Progenitor cell of endocrine pancreas (in vitro differentiated cells): ENCODE measurements around the gene LINGO3. TPM values are rescaled to one million over a fixed set of nuclear protein-coding genes. Genes with fewer than 3 reads are reported as not detected.
A peak's percentile ranks its signal among the peaks of the same experiment; 100 is the strongest.

Experiments used
- DNase-seq: peaks from one replicate; pipeline ENCODE4 v3.0.0; 2021; ENCODE audit warnings: low spot score; ENCODE audit not compliant: unreplicated experiment
- H3K27ac Mint-ChIP-seq: 2 replicates; pipeline ENCODE4 v1.8.0; 2021; ENCODE audit warnings: mild to moderate bottlenecking, moderate library complexity, mixed read lengths
- H3K27me3 Mint-ChIP-seq: 2 replicates; pipeline ENCODE4 v1.8.0; 2021; ENCODE audit warnings: mixed read lengths
- H3K36me3 Mint-ChIP-seq: 2 replicates; pipeline ENCODE4 v1.8.0; 2022; ENCODE audit warnings: mixed read lengths; ENCODE audit not compliant: insufficient read depth
- H3K4me1 Mint-ChIP-seq: 2 replicates; pipeline ENCODE4 v1.8.0; 2021; ENCODE audit warnings: low read depth, mixed read lengths
- H3K4me3 Mint-ChIP-seq: 2 replicates; pipeline ENCODE4 v1.8.0; 2021; ENCODE audit warnings: low read depth, mild to moderate bottlenecking, moderate library complexity, mixed read lengths
- H3K9me3 Mint-ChIP-seq: 2 replicates; pipeline ENCODE4 v1.8.0; 2021; ENCODE audit warnings: low read depth, mixed read lengths
- total RNA-seq: library from RNA; stranded (reverse); gene quantifications from 2 replicates; pipeline ENCODE4 v1.2.1, GENCODE V29; 2021
- TF ChIP-seq, protein P1 (sequence below): fragments of 200-600 bp; sonication (generic); IDR thresholded peaks from one replicate; pipeline ENCODE4 v1.5.0; 2021; ENCODE audit warnings: antibody characterized with exemption, mild to moderate bottlenecking; ENCODE audit not compliant: unreplicated experiment

The LINGO3 gene
- total RNA-seq, 1 donor from 2014 or later: 0.17 TPM

DNA sequence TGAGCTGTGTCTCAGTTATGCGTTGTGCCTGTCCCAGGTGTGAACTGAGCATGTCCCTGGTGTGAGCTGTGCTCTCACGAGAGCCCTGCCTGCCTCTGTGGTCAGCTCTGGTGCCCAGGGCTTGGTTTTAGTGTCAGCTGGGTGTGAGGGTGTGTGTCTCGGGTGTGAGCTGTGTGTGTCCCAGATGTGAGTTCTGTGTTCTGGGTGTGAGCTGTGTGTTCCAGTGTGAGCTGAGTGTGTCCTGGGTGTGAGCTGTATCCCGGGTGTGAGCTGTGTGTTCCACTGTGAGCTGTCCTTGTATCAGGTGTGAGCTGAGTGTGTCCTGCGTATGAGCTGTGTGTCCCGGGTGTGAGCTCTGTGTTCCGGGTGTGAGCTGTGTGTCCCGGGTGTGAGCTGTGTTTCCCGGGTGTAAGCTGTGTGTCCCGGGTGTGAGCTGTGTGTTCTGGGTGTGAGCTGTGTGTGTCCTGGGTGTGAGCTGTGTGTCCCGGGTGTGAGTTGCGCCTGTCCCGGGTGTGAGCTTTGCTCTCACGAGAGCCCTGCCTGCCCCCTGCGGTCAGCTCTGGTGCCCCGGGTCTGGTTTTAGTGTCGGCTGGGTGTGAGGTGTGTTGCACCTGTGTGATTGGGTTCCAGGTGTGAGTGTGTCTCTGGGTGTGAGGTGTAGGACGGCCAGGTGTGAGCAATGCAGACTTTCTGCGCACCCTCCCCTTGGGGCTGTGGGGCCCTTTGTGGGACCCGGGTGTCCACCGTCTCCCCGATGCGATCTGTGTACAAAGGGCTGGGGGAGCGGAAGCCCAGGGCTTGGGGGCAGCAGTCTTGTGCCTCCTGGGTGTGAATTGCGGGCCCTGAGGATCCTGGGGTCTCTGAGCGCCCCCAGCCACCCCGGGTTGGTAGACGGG lies 18.9 kb downstream of the LINGO3 start:
- Mint-ChIP-seq H3K4me3 (no peak overlapping the region), H3K4me1 (peaks cover 3% of the 10 kb centered on the region), H3K9me3 (no peaks in the 10 kb centered on the region), H3K27me3 (peaks cover 65% of the 10 kb centered on the region), H3K27ac (peak overlapping the region; percentile 15), H3K36me3 (no peaks in the 10 kb centered on the region)
- TF ChIP-seq, protein P1, sequence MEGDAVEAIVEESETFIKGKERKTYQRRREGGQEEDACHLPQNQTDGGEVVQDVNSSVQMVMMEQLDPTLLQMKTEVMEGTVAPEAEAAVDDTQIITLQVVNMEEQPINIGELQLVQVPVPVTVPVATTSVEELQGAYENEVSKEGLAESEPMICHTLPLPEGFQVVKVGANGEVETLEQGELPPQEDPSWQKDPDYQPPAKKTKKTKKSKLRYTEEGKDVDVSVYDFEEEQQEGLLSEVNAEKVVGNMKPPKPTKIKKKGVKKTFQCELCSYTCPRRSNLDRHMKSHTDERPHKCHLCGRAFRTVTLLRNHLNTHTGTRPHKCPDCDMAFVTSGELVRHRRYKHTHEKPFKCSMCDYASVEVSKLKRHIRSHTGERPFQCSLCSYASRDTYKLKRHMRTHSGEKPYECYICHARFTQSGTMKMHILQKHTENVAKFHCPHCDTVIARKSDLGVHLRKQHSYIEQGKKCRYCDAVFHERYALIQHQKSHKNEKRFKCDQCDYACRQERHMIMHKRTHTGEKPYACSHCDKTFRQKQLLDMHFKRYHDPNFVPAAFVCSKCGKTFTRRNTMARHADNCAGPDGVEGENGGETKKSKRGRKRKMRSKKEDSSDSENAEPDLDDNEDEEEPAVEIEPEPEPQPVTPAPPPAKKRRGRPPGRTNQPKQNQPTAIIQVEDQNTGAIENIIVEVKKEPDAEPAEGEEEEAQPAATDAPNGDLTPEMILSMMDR: no peak
- DNase-seq: no peak

DNA sequence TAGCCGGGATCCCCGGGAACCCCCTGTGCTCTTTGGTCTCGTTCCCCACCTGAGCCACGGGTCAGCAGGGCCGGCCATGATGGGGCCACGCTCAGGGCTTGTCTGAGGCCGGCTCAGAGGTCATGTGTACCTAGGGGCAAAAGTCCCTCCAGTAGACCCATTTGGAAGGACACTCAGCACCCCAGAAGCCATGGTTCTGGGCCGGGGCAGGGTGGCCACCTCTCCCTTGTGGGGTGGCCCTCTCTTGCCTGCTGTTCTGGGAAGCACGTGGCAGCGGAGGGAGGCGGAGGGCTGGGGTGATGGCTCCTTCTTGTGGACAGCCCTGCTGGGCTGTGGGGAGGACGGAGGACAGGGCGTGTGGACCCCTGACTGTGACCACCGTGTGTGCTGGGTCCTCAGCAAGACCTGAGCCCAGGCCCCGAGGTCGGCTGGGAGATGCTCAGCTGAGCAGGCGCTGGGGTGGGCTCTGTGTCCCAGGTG lies 19.6 kb downstream of the LINGO3 start:
- Mint-ChIP-seq H3K9me3 (no peaks in the 10 kb centered on the region), H3K27ac (no peak overlapping the region), H3K4me3 (no peak overlapping the region), H3K27me3 (peaks cover 58% of the 10 kb centered on the region), H3K36me3 (no peaks in the 10 kb centered on the region), H3K4me1 (peaks cover 3% of the 10 kb centered on the region)
- TF ChIP-seq, protein P1: no peak
- DNase-seq: no peak

DNA sequence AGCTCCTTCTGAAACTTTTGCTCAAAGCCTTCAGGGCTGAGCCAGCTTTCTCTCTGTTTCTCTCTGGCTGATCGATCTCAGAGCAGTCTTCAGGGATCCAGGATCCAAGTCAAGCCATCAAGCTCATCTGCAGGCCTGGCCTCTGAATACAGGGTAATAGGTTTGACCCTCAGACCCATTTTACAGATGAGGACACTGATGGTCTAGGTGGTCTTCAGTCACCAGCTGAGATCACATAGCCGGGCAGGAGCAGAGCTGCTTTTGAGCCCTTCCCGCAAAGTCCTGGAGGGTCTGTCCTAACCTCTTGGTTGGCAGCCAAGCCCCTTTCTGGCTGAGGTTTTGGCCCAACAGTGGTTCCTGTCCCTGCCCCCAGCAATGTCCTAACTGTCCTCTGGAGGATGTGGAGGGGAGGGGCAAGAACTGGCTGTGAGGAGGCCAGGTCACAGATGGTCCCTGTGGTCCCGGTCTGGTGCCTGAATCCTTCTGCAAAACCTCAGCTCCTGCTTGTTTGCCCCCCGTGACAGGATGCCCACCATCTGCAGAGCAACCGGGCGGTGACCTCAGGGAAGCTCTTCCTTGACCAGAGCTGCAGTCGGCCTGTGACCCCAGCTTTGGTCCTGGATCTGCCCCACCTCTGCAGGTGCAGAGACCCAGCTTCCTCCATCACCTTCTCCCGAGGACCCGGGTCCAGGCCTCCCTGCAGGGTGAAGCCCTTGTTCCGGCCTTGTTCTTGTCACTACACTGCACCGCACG lies 20.2 kb downstream of the LINGO3 start:
- H3K27ac Mint-ChIP-seq: no peak overlapping the region

DNA sequence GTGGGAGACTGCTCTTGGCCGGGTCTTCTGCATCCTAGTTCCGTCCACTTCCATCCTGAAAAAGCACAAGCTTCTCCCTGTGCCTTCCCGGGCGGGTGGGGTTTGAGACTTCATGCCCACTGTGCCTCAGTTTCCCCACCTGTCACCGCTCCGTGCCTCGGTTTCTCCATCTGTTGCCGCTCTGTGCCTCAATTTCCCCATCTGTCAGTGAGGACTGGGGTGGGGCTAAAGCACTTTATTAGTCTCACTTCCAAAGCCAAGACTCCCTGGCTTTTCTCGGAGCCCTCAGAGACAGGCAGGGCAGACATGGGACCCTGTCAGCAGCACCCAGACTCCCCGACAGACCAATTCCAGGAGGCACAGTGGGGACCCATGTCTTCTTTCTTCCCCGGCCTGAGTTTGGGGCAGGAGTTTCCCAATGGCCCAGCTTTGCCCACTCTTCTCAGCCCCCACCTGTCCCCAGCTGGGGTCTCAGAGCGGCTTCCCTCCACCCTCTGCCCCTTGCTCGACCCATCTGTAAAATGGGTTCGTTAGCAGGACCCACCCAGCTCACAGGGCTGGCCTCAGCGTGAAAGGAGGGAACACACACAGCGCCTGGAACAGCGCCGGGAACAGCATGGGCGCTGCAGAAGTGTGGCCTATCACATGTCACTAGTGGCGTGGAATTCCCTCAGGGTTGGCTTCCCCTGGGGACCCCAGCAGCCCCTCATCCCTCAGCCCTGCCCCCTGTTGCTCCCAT lies 21.4 kb downstream of the LINGO3 start:
- Mint-ChIP-seq H3K27ac (no peak overlapping the region), H3K27me3 (peaks cover 62% of the 10 kb centered on the region), H3K4me3 (no peak overlapping the region), H3K36me3 (no peaks in the 10 kb centered on the region), H3K9me3 (no peaks in the 10 kb centered on the region), H3K4me1 (peaks cover 5% of the 10 kb centered on the region)
- DNase-seq: no peak
- TF ChIP-seq, protein P1: no peak

More for the DNA sequence above, 20.2 kb downstream of the LINGO3 start:
- Mint-ChIP-seq H3K27me3 (peaks cover 58% of the 10 kb centered on the region), H3K9me3 (no peaks in the 10 kb centered on the region), H3K36me3 (no peaks in the 10 kb centered on the region), H3K4me3 (no peak overlapping the region), H3K4me1 (peaks cover 3% of the 10 kb centered on the region)
- DNase-seq: no peak
- TF ChIP-seq, protein P1: no peak
